ENCODE results near the gene PIK3C3. TPM values are rescaled to one million over a fixed set of nuclear protein-coding genes. Genes with fewer than 3 reads are reported as not detected.

The PIK3C3 gene
- total RNA-seq, 1 donor from 2014 or later: 24.1 TPM

GRCh38 chr18:42032447-42032846 is 77.4 kb downstream of the PIK3C3 start:
- Histone ChIP-seq H3K9me3 (no peaks in the 10 kb centered on the region), H3K4me1 (no peaks in the 10 kb centered on the region), H3K4me3 (no peak overlapping the region), H3K27me3 (no peaks in the 10 kb centered on the region), H3K36me3 (peaks cover 0 to 30% of the 10 kb centered on the region in 2 donors), H3K27ac (no peak overlapping the region)
- intact Hi-C loops (cut with DNase I): no loop called here
- no peak for DNase-seq (ENCODE audit: extremely low spot score in 2 of 2)
- TF ChIP-seq POLR2AphosphoS5 (IDR thresholded peaks at IDR 0.05; ENCODE audit: insufficient read depth in 1 of 2, low read depth in 1 of 2) (no peak), POLR2A (IDR thresholded peaks at IDR 0.05) (no peak), CTCF (IDR thresholded peaks at IDR 0.05) (no peak)

GRCh38 chr18:42033137-42033810 is 78.2 kb downstream of the PIK3C3 start:
- Histone ChIP-seq H3K36me3 (peaks cover 0 to 37% of the 10 kb centered on the region in 2 donors), H3K9me3 (no peaks in the 10 kb centered on the region), H3K4me1 (no peaks in the 10 kb centered on the region), H3K27ac (no peak overlapping the region), H3K4me3 (no peak overlapping the region), H3K27me3 (no peaks in the 10 kb centered on the region)
- intact Hi-C loops (cut with DNase I): no loop called here
- TF ChIP-seq CTCF (IDR thresholded peaks at IDR 0.05) (no peak), POLR2A (IDR thresholded peaks at IDR 0.05) (no peak), POLR2AphosphoS5 (IDR thresholded peaks at IDR 0.05; ENCODE audit: insufficient read depth in 1 of 2, low read depth in 1 of 2) (no peak)
- no peak for DNase-seq (ENCODE audit: extremely low spot score in 2 of 2)

GRCh38 chr18:42038936-42039335 is 83.9 kb downstream of the PIK3C3 start:
- TF ChIP-seq CTCF (IDR thresholded peaks at IDR 0.05): no peak
- TF ChIP-seq POLR2A (IDR thresholded peaks at IDR 0.05): no peak
- no peak for TF ChIP-seq POLR2AphosphoS5 (IDR thresholded peaks at IDR 0.05; ENCODE audit: insufficient read depth in 1 of 2, low read depth in 1 of 2)
- intact Hi-C loops (cut with DNase I): no loop called here
- no peak overlapping the region for H3K4me3 ChIP-seq
- no peaks in the 10 kb centered on the region for H3K27me3 ChIP-seq
- peaks cover 0 to 30% of the 10 kb centered on the region in 2 donors for H3K36me3 ChIP-seq
- no peaks in the 10 kb centered on the region for H3K9me3 ChIP-seq
- H3K4me1 ChIP-seq: no peaks in the 10 kb centered on the region
- no peak for DNase-seq (ENCODE audit: extremely low spot score in 2 of 2)
- no peak overlapping the region for H3K27ac ChIP-seq

DNA sequence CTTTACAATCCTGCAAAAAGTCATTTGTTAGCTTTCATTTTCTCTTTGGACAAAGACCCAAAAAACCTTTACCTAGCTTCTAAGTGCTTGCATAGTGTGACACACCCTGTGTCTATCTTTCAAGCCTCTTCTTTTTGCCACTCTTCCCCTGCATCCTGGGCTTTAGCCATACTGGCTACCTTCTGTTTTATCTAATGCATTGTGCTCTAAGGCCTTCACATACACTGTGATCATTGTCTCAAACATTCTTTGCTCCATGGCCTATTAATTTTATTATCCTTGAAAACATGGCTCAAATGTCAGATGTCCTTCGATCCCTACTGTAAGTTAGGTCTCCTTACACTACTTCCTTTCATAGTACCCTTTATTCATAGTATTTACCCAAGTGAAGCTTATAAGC is 84.4 kb downstream of the PIK3C3 start:
- TF ChIP-seq POLR2A (IDR thresholded peaks at IDR 0.05) (no peak), POLR2AphosphoS5 (IDR thresholded peaks at IDR 0.05; ENCODE audit: insufficient read depth in 1 of 2, low read depth in 1 of 2) (no peak), CTCF (IDR thresholded peaks at IDR 0.05) (no peak)
- H3K27me3 ChIP-seq: no peaks in the 10 kb centered on the region
- H3K4me1 ChIP-seq: no peaks in the 10 kb centered on the region
- intact Hi-C loops (cut with DNase I): no loop called here
- H3K36me3 ChIP-seq: peaks cover 0 to 29% of the 10 kb centered on the region in 2 donors
- DNase-seq (ENCODE audit: extremely low spot score in 2 of 2): no peak
- H3K9me3 ChIP-seq: no peaks in the 10 kb centered on the region
- H3K4me3 ChIP-seq: no peak overlapping the region
- no peak overlapping the region for H3K27ac ChIP-seq

GRCh38 chr18:42041793-42042192 is 86.8 kb downstream of the PIK3C3 start:
- TF ChIP-seq CTCF (IDR thresholded peaks at IDR 0.05) (no peak), POLR2A (IDR thresholded peaks at IDR 0.05) (no peak), POLR2AphosphoS5 (IDR thresholded peaks at IDR 0.05; ENCODE audit: insufficient read depth in 1 of 2, low read depth in 1 of 2) (no peak)
- H3K27ac ChIP-seq: no peak overlapping the region
- H3K4me3 ChIP-seq: no peak overlapping the region
- intact Hi-C loops (cut with DNase I): no loop called here
- no peak for DNase-seq (ENCODE audit: extremely low spot score in 2 of 2)
- H3K4me1 ChIP-seq: no peaks in the 10 kb centered on the region
- H3K27me3 ChIP-seq: no peaks in the 10 kb centered on the region
- no peaks in the 10 kb centered on the region for H3K9me3 ChIP-seq
- peaks cover 0 to 33% of the 10 kb centered on the region in 2 donors for H3K36me3 ChIP-seq
